GM13977 (cell line): Measurements from ENCODE around the gene VSIG8.

Source experiments
- DNase-seq: peaks from one replicate; pipeline ENCODE4 v3.0.0; 2012; ENCODE audit warnings: low spot score
- CTCF ChIP-seq: IDR thresholded peaks from 2 replicates; pipeline ENCODE4 v1.5.1; 2012; ENCODE audit warnings: mild to moderate bottlenecking, control low read depth; ENCODE audit not compliant: insufficient read depth; ENCODE audit errors: extremely low read depth, missing control alignments
- in situ Hi-C: fragments of 300-500 bp; cut with MboI; formaldehyde crosslinking; loops from one replicate; pipeline ENCODE4 v1.12.0; 2022; ENCODE audit warnings: low sequenced_read_pairs, low pct_unique_long_range_greater_than_20kb, mixed read lengths, inconsistent platforms; ENCODE audit not compliant: unreplicated experiment

The VSIG8 gene

GRCh38 chr1:159879136-159879535 is 16.7 kb upstream of the VSIG8 start:
- in situ Hi-C loops: no loop called here
- DNase-seq: no peak
- no peak for TF ChIP-seq CTCF

- DNase-seq: no peak
- in situ Hi-C loops: no loop called here
- no peak for TF ChIP-seq CTCF
Observed at GRCh38 chr1:159877695-159878444, 15.4 kb upstream of the VSIG8 start.

- TF ChIP-seq CTCF: no peak
- in situ Hi-C loops: no loop called here
- DNase-seq: no peak
Observed at GRCh38 chr1:159873530-159874143, 11.2 kb upstream of the VSIG8 start.

GRCh38 chr1:159872891-159873290 is 10.4 kb upstream of the VSIG8 start:
- no peak for DNase-seq
- in situ Hi-C loops: no loop called here
- no peak for TF ChIP-seq CTCF

- TF ChIP-seq CTCF: no peak
- in situ Hi-C loops: no loop called here
Observed at GRCh38 chr1:159870704-159871103, 8.2 kb upstream of the VSIG8 start.

GRCh38 chr1:159869607-159870006 is 7.2 kb upstream of the VSIG8 start:
- TF ChIP-seq CTCF: no peak
- DNase-seq: no peak
- in situ Hi-C loops: no loop called here

More at GRCh38 chr1:159870704-159871103, 8.2 kb upstream of the VSIG8 start:
- DNase-seq: no peak
